ENCODE measurements around the gene SLC9A8.

Gene SLC9A8

DNA sequence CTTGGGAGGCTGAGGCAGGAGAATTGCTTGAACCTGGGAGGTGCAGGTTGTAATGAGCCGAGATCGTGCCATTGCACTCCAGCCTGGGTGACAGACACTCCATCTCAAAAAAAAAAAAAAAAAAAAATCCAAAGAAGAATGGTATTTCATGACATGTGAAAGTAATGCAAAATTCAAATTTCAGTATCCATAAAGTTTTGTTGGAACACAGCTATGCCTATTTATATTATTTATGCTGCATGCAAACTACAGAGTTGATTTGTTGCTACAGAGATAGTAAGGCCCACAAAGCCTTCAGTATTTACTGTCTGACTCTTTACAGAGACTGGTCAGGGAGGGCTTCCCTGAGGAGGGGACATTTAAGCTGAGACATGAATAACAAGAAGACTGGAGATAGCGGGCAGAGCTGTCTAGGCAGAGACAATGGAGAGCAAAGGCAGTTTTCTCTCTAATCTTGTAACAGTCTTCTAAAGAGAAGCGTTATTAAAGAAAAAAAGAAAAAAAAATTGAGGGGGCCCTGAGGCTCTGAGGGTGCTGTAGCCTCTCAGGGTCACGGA is 2.7 kb upstream of the SLC9A8 start:
- H3K9me3 ChIP-seq (ENCODE audit: control insufficient read depth, insufficient read depth, low read depth, low read length): no peaks in the 10 kb centered on the region
- peaks cover 0 to 4% of the 10 kb centered on the region in 2 experiments; a peak in 1 of 3 replicates for H3K36me3 ChIP-seq (ENCODE audit: control insufficient read depth in 2 of 2, insufficient read depth in 1 of 2, low read length in 2 of 2)
- ChIA-PET POLR2A (no interaction called here), CTCF (interaction anchor here (0.8 to 1.6 kb wide), 2 partner anchors 9 to 79 kb away, joined by 3 to 5 read pairs; no protein-coding TSS in a partner anchor)
- no peak for TF ChIP-seq ZFP37 (tag by site-specific recombination; IDR thresholded peaks at IDR 0.05)
- no peak for TF ChIP-seq ZNF48 (tag by site-specific recombination; IDR thresholded peaks at IDR 0.05)
- TF ChIP-seq, protein P1, sequence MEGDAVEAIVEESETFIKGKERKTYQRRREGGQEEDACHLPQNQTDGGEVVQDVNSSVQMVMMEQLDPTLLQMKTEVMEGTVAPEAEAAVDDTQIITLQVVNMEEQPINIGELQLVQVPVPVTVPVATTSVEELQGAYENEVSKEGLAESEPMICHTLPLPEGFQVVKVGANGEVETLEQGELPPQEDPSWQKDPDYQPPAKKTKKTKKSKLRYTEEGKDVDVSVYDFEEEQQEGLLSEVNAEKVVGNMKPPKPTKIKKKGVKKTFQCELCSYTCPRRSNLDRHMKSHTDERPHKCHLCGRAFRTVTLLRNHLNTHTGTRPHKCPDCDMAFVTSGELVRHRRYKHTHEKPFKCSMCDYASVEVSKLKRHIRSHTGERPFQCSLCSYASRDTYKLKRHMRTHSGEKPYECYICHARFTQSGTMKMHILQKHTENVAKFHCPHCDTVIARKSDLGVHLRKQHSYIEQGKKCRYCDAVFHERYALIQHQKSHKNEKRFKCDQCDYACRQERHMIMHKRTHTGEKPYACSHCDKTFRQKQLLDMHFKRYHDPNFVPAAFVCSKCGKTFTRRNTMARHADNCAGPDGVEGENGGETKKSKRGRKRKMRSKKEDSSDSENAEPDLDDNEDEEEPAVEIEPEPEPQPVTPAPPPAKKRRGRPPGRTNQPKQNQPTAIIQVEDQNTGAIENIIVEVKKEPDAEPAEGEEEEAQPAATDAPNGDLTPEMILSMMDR (tag by site-specific recombination; IDR thresholded peaks at IDR 0.05): no peak
- TF ChIP-seq TSHZ1 (tag by site-specific recombination; IDR thresholded peaks at IDR 0.05; ENCODE audit: borderline replicate concordance): no peak
- TF ChIP-seq TCF7L2 (IDR thresholded peaks at IDR 0.05; ENCODE audit: borderline replicate concordance, low read depth, low read length): no peak
- TF ChIP-seq, protein P2, sequence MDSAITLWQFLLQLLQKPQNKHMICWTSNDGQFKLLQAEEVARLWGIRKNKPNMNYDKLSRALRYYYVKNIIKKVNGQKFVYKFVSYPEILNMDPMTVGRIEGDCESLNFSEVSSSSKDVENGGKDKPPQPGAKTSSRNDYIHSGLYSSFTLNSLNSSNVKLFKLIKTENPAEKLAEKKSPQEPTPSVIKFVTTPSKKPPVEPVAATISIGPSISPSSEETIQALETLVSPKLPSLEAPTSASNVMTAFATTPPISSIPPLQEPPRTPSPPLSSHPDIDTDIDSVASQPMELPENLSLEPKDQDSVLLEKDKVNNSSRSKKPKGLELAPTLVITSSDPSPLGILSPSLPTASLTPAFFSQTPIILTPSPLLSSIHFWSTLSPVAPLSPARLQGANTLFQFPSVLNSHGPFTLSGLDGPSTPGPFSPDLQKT (IDR thresholded peaks at IDR 0.05; ENCODE audit: borderline replicate concordance, low read depth, low read length): no peak
- TF ChIP-seq ZNF585B (tag by site-specific recombination; IDR thresholded peaks at IDR 0.05): no peak
- no peak for TF ChIP-seq KLF9 (tag by site-specific recombination; IDR thresholded peaks at IDR 0.05; ENCODE audit: low read depth)
- no peak for TF ChIP-seq YY1 (tag by site-specific recombination; IDR thresholded peaks at IDR 0.05)
- TF ChIP-seq ZNF624 (tag by site-specific recombination; IDR thresholded peaks at IDR 0.05): no peak
- TF ChIP-seq, protein P3, sequence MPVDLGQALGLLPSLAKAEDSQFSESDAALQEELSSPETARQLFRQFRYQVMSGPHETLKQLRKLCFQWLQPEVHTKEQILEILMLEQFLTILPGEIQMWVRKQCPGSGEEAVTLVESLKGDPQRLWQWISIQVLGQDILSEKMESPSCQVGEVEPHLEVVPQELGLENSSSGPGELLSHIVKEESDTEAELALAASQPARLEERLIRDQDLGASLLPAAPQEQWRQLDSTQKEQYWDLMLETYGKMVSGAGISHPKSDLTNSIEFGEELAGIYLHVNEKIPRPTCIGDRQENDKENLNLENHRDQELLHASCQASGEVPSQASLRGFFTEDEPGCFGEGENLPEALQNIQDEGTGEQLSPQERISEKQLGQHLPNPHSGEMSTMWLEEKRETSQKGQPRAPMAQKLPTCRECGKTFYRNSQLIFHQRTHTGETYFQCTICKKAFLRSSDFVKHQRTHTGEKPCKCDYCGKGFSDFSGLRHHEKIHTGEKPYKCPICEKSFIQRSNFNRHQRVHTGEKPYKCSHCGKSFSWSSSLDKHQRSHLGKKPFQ (tag by site-specific recombination; IDR thresholded peaks at IDR 0.05): no peak
- TF ChIP-seq ZNF626 (tag by site-specific recombination; IDR thresholded peaks at IDR 0.05): no peak
- no peak for TF ChIP-seq MEIS1 (CRISPR knock-in tag; IDR thresholded peaks at IDR 0.05; ENCODE audit: borderline replicate concordance)
- TF ChIP-seq, protein P4, sequence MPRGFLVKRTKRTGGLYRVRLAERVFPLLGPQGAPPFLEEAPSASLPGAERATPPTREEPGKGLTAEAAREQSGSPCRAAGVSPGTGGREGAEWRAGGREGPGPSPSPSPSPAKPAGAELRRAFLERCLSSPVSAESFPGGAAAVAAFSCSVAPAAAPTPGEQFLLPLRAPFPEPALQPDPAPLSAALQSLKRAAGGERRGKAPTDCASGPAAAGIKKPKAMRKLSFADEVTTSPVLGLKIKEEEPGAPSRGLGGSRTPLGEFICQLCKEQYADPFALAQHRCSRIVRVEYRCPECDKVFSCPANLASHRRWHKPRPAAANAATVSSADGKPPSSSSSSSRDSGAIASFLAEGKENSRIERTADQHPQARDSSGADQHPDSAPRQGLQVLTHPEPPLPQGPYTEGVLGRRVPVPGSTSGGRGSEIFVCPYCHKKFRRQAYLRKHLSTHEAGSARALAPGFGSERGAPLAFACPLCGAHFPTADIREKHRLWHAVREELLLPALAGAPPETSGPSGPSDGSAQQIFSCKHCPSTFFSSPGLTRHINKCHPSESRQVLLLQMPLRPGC (tag by site-specific recombination; IDR thresholded peaks at IDR 0.05): no peak
- no peak for TF ChIP-seq FEZF1 (tag by site-specific recombination; IDR thresholded peaks at IDR 0.05)
- TF ChIP-seq, protein P5, sequence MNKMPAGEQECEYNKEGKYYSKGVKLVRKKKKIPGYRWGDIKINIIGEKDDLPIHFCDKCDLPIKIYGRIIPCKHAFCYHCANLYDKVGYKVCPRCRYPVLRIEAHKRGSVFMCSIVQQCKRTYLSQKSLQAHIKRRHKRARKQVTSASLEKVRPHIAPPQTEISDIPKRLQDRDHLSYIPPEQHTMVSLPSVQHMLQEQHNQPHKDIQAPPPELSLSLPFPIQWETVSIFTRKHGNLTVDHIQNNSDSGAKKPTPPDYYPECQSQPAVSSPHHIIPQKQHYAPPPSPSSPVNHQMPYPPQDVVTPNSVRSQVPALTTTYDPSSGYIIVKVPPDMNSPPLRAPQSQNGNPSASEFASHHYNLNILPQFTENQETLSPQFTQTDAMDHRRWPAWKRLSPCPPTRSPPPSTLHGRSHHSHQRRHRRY (tag by site-specific recombination; IDR thresholded peaks at IDR 0.05): no peak
- no peak overlapping the region for H3K27ac ChIP-seq (ENCODE audit: extremely low read depth, low read depth, low read length)
- no peak overlapping the region for H3K4me3 ChIP-seq (ENCODE audit: low read depth, low read length)
- no peaks in the 10 kb centered on the region for H3K4me1 ChIP-seq (ENCODE audit: control insufficient read depth, insufficient read depth, low read length)

Data from HEK293 (cell line).